Pancreas (tissue), 10 donors: Measurements from ENCODE around the gene RC3H1. TPM values are rescaled to one million over a fixed set of nuclear protein-coding genes. Genes with fewer than 3 reads are reported as not detected.

Experiments used
- ATAC-seq, 4 donors: fragments of 200-7000 bp; cut with Tn5 transposase; one replicate each; pipeline versions ENCODE4 v1.8.0 to v1.9.1; 2020; ENCODE audit warnings: mild to moderate bottlenecking in 4 of 4, moderate library complexity in 4 of 4
- DNase-seq, 6 donors: peaks; one replicate each; pipeline ENCODE4 v3.0.0-alpha.2; 2020
- FAIRE-seq: peaks from 2 replicates; lab custom pipeline; 2012; peaks lifted over from hg19 to GRCh38; lab: Jason Lieb, UNC
- H3K27ac ChIP-seq, 4 donors: fragments of 200-600 bp; sonication (generic); 1 replicate in 3 of 4; 2 replicates in 1 of 4; pipeline versions ENCODE4 v1.5.0 to v1.8.0; 2020
- H3K27me3 ChIP-seq, 4 donors: fragments of 200-600 bp; one replicate each; pipeline ENCODE4 v1.8.0; 2021
- H3K36me3 ChIP-seq, 3 donors: fragments of 200-600 bp; sonication (generic) in 1 of 3; one replicate each; pipeline versions ENCODE4 v1.5.0 to v1.8.0; 2020 to 2021
- H3K4me1 ChIP-seq, 3 donors: fragments of 200-600 bp; one replicate each; pipeline ENCODE4 v1.8.0; 2021
- H3K4me3 ChIP-seq, 4 donors: fragments of 200-600 bp; sonication (generic) in 2 of 4; one replicate each; pipeline versions ENCODE4 v1.5.0 to v1.8.0; 2020 to 2021
- H3K9me3 ChIP-seq, 4 donors: fragments of 200-600 bp; one replicate each; pipeline ENCODE4 v1.8.0; 2021
- CTCF ChIP-seq, 4 donors: fragments of 200-600 bp; sonication (generic) in 3 of 4; IDR thresholded peaks; one replicate each; pipeline versions ENCODE4 v1.5.0 to v1.8.0; 2021; ENCODE audit warnings: antibody characterized with exemption in 4 of 4
- WGBS, 2 donors: extraction: QIAGEN DNeasy Blood & Tissue Kit; methylation state at CpG; one replicate each; pipeline ENCODE4 v1.1.7; 2013; 5-methylcytosine and 5-hydroxymethylcytosine counted together
- intact Hi-C, 3 donors: fragments of 100-400 bp; cut with DNase I; formaldehyde crosslinking; loops; one replicate each; pipeline versions ENCODE4 v1.11.1 to v1.14.2; 2022
- polyA plus RNA-seq, 2 donors: library from polyadenylated mRNA; stranded (reverse); fragments of 200-250 nt; gene quantifications; one replicate each; pipeline ENCODE4 v1.2.3, GENCODE V29; 2013
- total RNA-seq, 6 donors: library from RNA; stranded (reverse); fragmentation: NEBNext Ultra II Directional in 4 of 6; extraction: Animal tissue kit (Norgen Biotek cat#: 25700) in 4 of 6; gene quantifications; one replicate each; pipeline versions ENCODE4 v1.2.1 to v1.2.4, GENCODE V29; 2021 to 2023
- donor health status: healthy with polysubstance abuse.
- donor health status: DM: no; HTN: no; CAD: no; lungs with moderate emphysema.
- donor health status: DM: no; HTN: no; CAD: no.
- donor health status: control.
- donor health status: control.
- donor health status: Bipolar disorder and iron deficiency.
- donor health status: DM: yes; HTN: yes; CAD: no.
- donor health status: DM: no; HTN: no; CAD: no.
- donor health status: DM: no; HTN: no; CAD: no.
- donor health status: DM: yes; HTN: yes; CAD: no.

The RC3H1 gene
- total and polyA plus RNA-seq, 8 donors: 2.7 to 27.9 (median 14.9) TPM

- Histone ChIP-seq H3K27ac (peak overlapping the region; percentile 81 to 96 (median 92)), H3K36me3 (no peaks in the 10 kb centered on the region), H3K27me3 (no peaks in the 10 kb centered on the region), H3K9me3 (no peaks in the 10 kb centered on the region), H3K4me3 (peak overlapping the region; percentile 57 to 97 (median 91)), H3K4me1 (peaks cover 7 to 35% (median 32%) of the 10 kb centered on the region in 3 donors)
- TF ChIP-seq CTCF (IDR thresholded peaks at IDR 0.05): no peak
- peak in 4 of 6 donors; percentile 43 to 83 (median 53) for DNase-seq
- WGBS, 2 donors: 1% methylated on average over 34 to 36 of the region's 36 CpGs
- intact Hi-C loops: no loop called here
- no peak for FAIRE-seq
- peak; percentile 50 to 69 (median 58) for ATAC-seq
Measured at GRCh38 chr1:174021591-174022079, 522 bp downstream of the RC3H1 start.

GRCh38 chr1:174018565-174018964 lies 3.6 kb downstream of the RC3H1 start:
- intact Hi-C loops: no loop called here
- H3K4me3 ChIP-seq: no peak overlapping the region
- no peak for FAIRE-seq
- DNase-seq: no peak
- no peak overlapping the region for H3K27ac ChIP-seq
- no peaks in the 10 kb centered on the region for H3K9me3 ChIP-seq
- WGBS, 2 donors: 27 to 47% methylated on average over 2 of the region's 2 CpGs
- H3K4me1 ChIP-seq: peaks cover 11 to 42% (median 35%) of the 10 kb centered on the region in 3 donors
- no peaks in the 10 kb centered on the region for H3K27me3 ChIP-seq
- H3K36me3 ChIP-seq: no peaks in the 10 kb centered on the region
- ATAC-seq: no peak
- TF ChIP-seq CTCF (IDR thresholded peaks at IDR 0.05): no peak

- H3K9me3 ChIP-seq: no peaks in the 10 kb centered on the region
- intact Hi-C loops: no loop called here
- 29 to 48% methylated on average over 2 of the region's 2 CpGs for WGBS, 2 donors
- TF ChIP-seq CTCF (IDR thresholded peaks at IDR 0.05): no peak
- ATAC-seq (no peak), FAIRE-seq (no peak), DNase-seq (no peak)
- H3K36me3 ChIP-seq: no peaks in the 10 kb centered on the region
- no peak overlapping the region for H3K4me3 ChIP-seq
- no peaks in the 10 kb centered on the region for H3K27me3 ChIP-seq
- peaks cover 7 to 35% (median 29%) of the 10 kb centered on the region in 3 donors for H3K4me1 ChIP-seq
- H3K27ac ChIP-seq: no peak overlapping the region
Measured at GRCh38 chr1:174017231-174017970, 4.8 kb downstream of the RC3H1 start.

- FAIRE-seq (no peak), ATAC-seq (no peak), DNase-seq (no peak)
- no peak overlapping the region for H3K4me3 ChIP-seq
- H3K9me3 ChIP-seq: no peaks in the 10 kb centered on the region
- H3K27ac ChIP-seq: no peak overlapping the region
- peaks cover 3 to 18% (median 17%) of the 10 kb centered on the region in 3 donors for H3K4me1 ChIP-seq
- intact Hi-C loops: no loop called here
- no peak for TF ChIP-seq CTCF (IDR thresholded peaks at IDR 0.05)
- no peaks in the 10 kb centered on the region for H3K27me3 ChIP-seq
- H3K36me3 ChIP-seq: no peaks in the 10 kb centered on the region
- WGBS, 2 donors: 61 to 70% methylated on average over 3 of the region's 3 CpGs
Measured at GRCh38 chr1:174013864-174014418, 8.2 kb downstream of the RC3H1 start.

GRCh38 chr1:174008979-174009378 lies 13.2 kb downstream of the RC3H1 start:
- no peak for TF ChIP-seq CTCF (IDR thresholded peaks at IDR 0.05)
- DNase-seq (no peak), ATAC-seq (peak in 2 of 4 donors; percentile 17 to 26), FAIRE-seq (no peak)
- Histone ChIP-seq H3K4me3 (no peak overlapping the region), H3K36me3 (no peaks in the 10 kb centered on the region), H3K9me3 (no peaks in the 10 kb centered on the region), H3K4me1 (no peaks in the 10 kb centered on the region), H3K27ac (no peak overlapping the region), H3K27me3 (no peaks in the 10 kb centered on the region)
- intact Hi-C loops: no loop called here
- WGBS, 2 donors: 85 to 86% methylated on average over 1 of the region's 1 CpG
